Stimulated activated naive CD8-positive, alpha-beta T cell treated with anti-CD3 and anti-CD28 coated beads, Interleukin-15, Interleukin-2, amounts not matched to agents 100 ng/mL and 50 ng/mL, for 24 hours (primary cell): ENCODE results near the gene NTNG2.
"Not testable (repeated sequence)": the region's sequence is repeated elsewhere in the genome, so short reads cannot be mapped to it uniquely, and the experiment has no call there.

Experiments
- H3K27ac Mint-ChIP-seq: one replicate; pipeline ENCODE4 v1.8.0; 2021; ENCODE audit warnings: mild to moderate bottlenecking, mixed read lengths
- H3K27me3 Mint-ChIP-seq: one replicate; pipeline ENCODE4 v1.8.0; 2021; ENCODE audit warnings: mixed read lengths
- H3K36me3 Mint-ChIP-seq: one replicate; pipeline ENCODE4 v1.8.0; 2021; ENCODE audit warnings: low read depth, mixed read lengths
- H3K4me1 Mint-ChIP-seq: one replicate; pipeline ENCODE4 v1.8.0; 2021; ENCODE audit warnings: low read depth, mixed read lengths
- H3K4me3 Mint-ChIP-seq: one replicate; pipeline ENCODE4 v1.8.0; 2021; ENCODE audit warnings: mild to moderate bottlenecking, mixed read lengths
- H3K9me3 Mint-ChIP-seq: one replicate; pipeline ENCODE4 v1.8.0; 2021; ENCODE audit warnings: mixed read lengths

The NTNG2 gene, protein sequence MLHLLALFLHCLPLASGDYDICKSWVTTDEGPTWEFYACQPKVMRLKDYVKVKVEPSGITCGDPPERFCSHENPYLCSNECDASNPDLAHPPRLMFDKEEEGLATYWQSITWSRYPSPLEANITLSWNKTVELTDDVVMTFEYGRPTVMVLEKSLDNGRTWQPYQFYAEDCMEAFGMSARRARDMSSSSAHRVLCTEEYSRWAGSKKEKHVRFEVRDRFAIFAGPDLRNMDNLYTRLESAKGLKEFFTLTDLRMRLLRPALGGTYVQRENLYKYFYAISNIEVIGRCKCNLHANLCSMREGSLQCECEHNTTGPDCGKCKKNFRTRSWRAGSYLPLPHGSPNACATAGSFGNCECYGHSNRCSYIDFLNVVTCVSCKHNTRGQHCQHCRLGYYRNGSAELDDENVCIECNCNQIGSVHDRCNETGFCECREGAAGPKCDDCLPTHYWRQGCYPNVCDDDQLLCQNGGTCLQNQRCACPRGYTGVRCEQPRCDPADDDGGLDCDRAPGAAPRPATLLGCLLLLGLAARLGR

GRCh38 chr9:132161743-132162184, at the start of gene NTNG2:
Gene NTNG2 (plus strand): TSS chr9:132162058. CDS start chr9:132166832, 4,774 bp downstream.
- peaks cover 38% of the 10 kb centered on the region for H3K27me3 Mint-ChIP-seq

DNA sequence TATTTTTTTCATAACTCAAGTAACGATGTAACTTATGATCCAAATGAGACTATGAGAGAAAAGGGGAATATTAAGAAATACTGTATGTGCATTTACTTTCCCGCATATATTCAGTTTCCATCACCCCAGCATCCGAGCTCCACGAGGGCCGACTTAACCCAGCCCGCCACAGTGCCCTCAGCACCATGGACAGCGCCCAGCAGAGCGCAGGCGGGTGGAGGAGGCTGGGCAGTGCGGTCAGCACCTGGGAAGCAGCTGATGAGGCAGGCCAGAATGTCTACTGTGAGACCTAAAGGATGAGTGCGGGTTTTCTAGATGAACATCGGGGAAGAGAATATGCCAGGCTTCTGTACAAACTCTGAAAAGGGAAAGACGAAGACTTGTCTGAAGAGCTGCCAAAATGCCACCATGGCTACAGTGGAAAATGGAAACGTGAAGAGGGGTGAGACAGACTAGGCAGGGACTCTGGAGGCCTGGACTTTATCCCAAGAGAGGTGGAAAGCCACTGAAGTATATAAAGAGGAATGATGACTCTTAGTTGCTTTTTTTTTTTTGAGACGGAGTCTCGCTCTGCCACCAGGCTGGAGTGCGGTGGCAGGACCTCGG, 47.7 kb upstream of the NTNG2 start:
- Mint-ChIP-seq H3K36me3 (no peaks in the 10 kb centered on the region), H3K27ac (no peak overlapping the region), H3K9me3 (peaks cover 7% of the 10 kb centered on the region), H3K27me3 (peaks cover 69% of the 10 kb centered on the region), H3K4me3 (no peak overlapping the region), H3K4me1 (no peaks in the 10 kb centered on the region)

More at GRCh38 chr9:132161743-132162184, at the start of gene NTNG2:
- Mint-ChIP-seq H3K36me3 (no peaks in the 10 kb centered on the region), H3K4me3 (peak within 1 kb of the TSS; percentile 89), H3K27ac (peak within 1 kb of the TSS; percentile 80), H3K4me1 (peaks cover 9% of the 10 kb centered on the region), H3K9me3 (no peaks in the 10 kb centered on the region)

DNA sequence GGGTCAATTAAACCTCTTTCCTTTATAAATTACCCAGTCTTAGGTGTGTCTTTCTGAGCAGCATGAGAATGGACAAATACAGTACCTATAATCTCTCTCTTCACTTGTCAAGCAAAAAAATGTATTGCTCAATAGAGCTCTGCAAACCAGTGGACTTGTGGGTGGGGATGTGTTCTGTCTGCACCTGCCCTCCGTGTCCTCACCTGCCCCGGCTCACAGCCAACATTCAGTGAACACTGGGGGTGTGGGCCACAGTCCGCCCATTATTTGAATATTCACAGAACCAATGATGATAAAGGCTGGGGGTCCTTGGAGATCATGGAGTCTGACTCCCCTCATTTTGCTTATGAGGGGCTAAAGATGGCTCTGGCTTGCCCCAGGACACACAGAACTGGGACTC, 45.3 kb upstream of the NTNG2 start:
- peaks cover 7% of the 10 kb centered on the region for H3K9me3 Mint-ChIP-seq
- H3K27ac Mint-ChIP-seq: no peak overlapping the region
- peaks cover 76% of the 10 kb centered on the region for H3K27me3 Mint-ChIP-seq
- H3K4me1 Mint-ChIP-seq: no peaks in the 10 kb centered on the region
- no peaks in the 10 kb centered on the region for H3K36me3 Mint-ChIP-seq
- H3K4me3 Mint-ChIP-seq: no peak overlapping the region

- Mint-ChIP-seq H3K27ac (no peak overlapping the region), H3K9me3 (peaks cover 7% of the 10 kb centered on the region), H3K27me3 (peaks cover 74% of the 10 kb centered on the region), H3K4me3 (no peak overlapping the region), H3K36me3 (no peaks in the 10 kb centered on the region), H3K4me1 (no peaks in the 10 kb centered on the region)
These were observed 44.2 kb upstream of the NTNG2 start for GRCh38 chr9:132117694-132118093.

DNA sequence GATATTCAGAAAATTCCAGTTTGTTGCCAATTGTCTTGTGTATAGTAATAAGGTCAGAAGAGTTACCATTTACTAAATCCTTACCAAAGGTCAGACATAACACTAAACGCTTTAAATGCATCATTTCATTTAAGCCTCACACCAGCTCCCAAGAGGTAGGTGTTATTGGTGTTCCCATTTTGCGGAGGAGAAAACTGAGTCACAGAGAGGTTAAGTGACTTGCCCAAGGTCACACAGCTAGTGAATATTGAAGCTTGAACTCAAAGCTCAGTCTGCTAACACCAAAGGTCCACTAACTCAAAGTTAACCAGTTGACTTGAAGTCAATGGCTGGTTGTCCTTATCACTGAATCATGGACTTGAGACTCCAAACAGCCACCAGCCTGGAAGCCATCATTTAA, 40.8 kb upstream of the NTNG2 start:
- Mint-ChIP-seq H3K27me3 (peaks cover 86% of the 10 kb centered on the region), H3K9me3 (no peaks in the 10 kb centered on the region), H3K27ac (no peak overlapping the region), H3K4me3 (no peak overlapping the region), H3K4me1 (peaks cover 9% of the 10 kb centered on the region), H3K36me3 (no peaks in the 10 kb centered on the region)

- Mint-ChIP-seq H3K4me1 (peaks cover 24% of the 10 kb centered on the region), H3K9me3 (no peaks in the 10 kb centered on the region), H3K27ac (no peak overlapping the region), H3K36me3 (no peaks in the 10 kb centered on the region), H3K27me3 (peaks cover 83% of the 10 kb centered on the region), H3K4me3 (no peak overlapping the region)
These were observed 37.1 kb upstream of the NTNG2 start for GRCh38 chr9:132124800-132125199.

- Mint-ChIP-seq H3K4me1 (peaks cover 24% of the 10 kb centered on the region), H3K36me3 (no peaks in the 10 kb centered on the region), H3K27ac (no peak overlapping the region), H3K4me3 (no peak overlapping the region), H3K27me3 (peaks cover 84% of the 10 kb centered on the region), H3K9me3 (no peaks in the 10 kb centered on the region)
These were observed 36.5 kb upstream of the NTNG2 start for GRCh38 chr9:132125361-132125760.

- Mint-ChIP-seq H3K27ac (peak overlapping the region; percentile 43), H3K4me1 (peaks cover 24% of the 10 kb centered on the region), H3K9me3 (no peaks in the 10 kb centered on the region), H3K36me3 (no peaks in the 10 kb centered on the region), H3K4me3 (peak overlapping the region; percentile 46), H3K27me3 (peaks cover 85% of the 10 kb centered on the region)
These were observed 35.7 kb upstream of the NTNG2 start for GRCh38 chr9:132125944-132126679.

GRCh38 chr9:132126680-132127236, 35.1 kb upstream of the NTNG2 start:
- Mint-ChIP-seq H3K27me3 (peaks cover 87% of the 10 kb centered on the region), H3K36me3 (no peaks in the 10 kb centered on the region), H3K4me3 (peak overlapping the region; percentile 46), H3K27ac (no peak overlapping the region), H3K4me1 (peaks cover 24% of the 10 kb centered on the region), H3K9me3 (no peaks in the 10 kb centered on the region)

DNA sequence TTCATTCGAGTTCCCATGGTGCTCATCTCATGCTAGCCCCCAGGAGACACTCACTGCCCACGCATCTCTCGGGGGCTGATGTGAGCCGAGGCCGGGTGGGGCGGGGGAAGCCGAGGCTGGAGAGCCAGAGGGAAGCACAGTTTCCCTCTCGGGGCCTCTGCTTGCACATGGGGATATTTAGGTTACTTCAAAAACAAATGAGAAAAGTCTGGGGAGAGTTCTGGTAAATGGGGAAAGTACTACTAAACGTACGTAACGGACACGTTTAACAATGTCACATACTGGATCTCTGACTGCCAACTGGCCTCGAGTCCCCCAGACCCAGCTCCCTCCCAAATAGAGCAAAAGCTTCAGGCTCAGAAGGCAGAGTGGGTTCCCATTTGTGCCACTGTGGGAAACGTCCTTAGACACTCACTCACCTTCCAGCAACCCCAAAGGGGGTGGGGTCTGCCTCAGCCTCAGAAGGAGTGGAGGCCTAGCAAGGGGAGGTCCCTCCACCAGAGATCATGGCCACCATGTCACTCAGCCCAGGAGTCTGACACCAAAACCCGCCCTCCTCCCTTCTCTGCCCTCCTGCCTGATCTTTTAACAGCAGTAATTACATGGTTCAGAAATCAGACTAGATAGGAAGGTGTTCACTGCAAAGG, 33.8 kb upstream of the NTNG2 start:
- H3K4me1 Mint-ChIP-seq: peaks cover 24% of the 10 kb centered on the region
- H3K27ac Mint-ChIP-seq: no peak overlapping the region
- H3K36me3 Mint-ChIP-seq: no peaks in the 10 kb centered on the region
- H3K4me3 Mint-ChIP-seq: no peak overlapping the region
- peaks cover 86% of the 10 kb centered on the region for H3K27me3 Mint-ChIP-seq
- no peaks in the 10 kb centered on the region for H3K9me3 Mint-ChIP-seq

GRCh38 chr9:132129535-132129934, 32.3 kb upstream of the NTNG2 start:
- Mint-ChIP-seq H3K27me3 (peaks cover 78% of the 10 kb centered on the region), H3K36me3 (no peaks in the 10 kb centered on the region), H3K4me3 (no peak overlapping the region), H3K27ac (no peak overlapping the region), H3K9me3 (no peaks in the 10 kb centered on the region), H3K4me1 (peaks cover 24% of the 10 kb centered on the region)

DNA sequence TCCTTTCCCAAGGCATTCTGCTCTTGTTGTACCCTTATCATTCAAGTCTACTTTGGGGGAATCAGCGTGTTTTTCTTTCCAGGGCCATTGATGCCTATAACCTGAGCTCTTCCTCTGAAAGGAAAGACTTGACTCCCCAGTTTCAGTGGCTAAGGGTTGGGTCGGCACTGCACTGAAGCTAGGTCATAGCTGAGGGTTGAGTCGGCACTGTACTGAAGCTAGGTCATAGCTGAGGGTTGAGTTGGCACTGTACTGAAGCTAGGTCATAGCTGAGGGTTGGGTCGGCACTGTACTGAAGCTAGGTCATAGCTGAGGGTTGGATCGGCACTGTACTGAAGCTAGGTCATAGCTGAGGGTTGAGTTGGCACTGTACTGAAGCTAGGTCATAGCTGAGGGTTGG, 27.8 kb upstream of the NTNG2 start:
- H3K9me3 Mint-ChIP-seq, H3K4me1 Mint-ChIP-seq, H3K27ac Mint-ChIP-seq, H3K36me3 Mint-ChIP-seq, H3K4me3 Mint-ChIP-seq: not testable (repeated sequence)
- H3K27me3 Mint-ChIP-seq: peaks cover 69% of the 10 kb centered on the region

DNA sequence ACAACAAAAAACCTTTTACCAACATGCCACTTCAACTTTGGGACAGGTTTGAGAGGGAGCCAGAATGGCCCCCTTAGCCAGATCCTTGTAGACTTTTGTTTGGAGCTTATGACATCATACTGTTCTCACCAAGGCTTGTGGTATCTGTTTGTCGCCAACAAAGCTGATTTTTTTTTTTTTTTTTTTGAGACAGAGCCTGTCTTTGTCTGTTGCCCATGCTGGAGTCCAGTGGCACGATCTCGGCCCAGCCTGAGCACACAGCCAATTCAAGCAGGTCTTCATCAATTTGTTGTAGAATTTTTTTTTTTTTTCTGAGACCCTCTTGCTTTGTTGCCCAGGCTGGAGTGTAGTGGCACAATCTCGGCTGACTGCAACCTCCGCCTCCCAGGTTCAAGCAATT, 26.4 kb upstream of the NTNG2 start:
- H3K4me1 Mint-ChIP-seq: no peaks in the 10 kb centered on the region

DNA sequence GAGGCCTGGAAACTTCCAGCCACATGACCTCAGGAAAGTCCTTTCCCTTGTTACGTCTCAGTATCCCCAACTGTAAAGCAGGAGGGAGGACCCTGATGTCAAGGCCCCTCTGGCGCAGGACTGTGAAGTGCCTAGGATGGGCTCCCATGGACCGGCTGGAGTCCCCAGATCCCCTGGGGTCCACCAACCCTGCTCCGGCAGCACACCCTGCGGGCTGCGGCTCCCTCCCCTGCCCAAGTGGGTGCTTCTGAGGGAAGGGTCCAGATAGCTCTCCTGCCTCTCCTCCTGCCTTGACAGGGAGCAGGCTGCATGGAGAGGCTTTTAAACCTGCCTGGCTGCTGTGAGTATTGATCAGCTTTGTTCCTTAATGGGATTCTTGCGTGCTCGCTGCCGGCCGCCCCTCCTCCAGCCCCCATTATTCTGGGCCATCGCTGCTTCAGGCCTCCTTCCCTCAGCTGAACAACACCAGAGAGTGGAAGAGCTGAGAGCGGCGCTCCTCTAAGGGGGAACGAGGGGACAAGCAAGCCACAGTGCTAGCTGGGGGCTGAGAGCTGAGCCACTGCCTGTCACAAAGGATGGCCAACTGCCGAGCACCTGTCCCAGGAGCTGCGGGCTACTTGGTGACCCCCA, 25.6 kb upstream of the NTNG2 start:
- H3K4me3 Mint-ChIP-seq: no peak overlapping the region
- H3K27ac Mint-ChIP-seq: no peak overlapping the region
- H3K4me1 Mint-ChIP-seq: peaks cover 2% of the 10 kb centered on the region
- H3K36me3 Mint-ChIP-seq: no peaks in the 10 kb centered on the region
- H3K9me3 Mint-ChIP-seq: no peaks in the 10 kb centered on the region
- H3K27me3 Mint-ChIP-seq: peaks cover 65% of the 10 kb centered on the region

More for the DNA sequence above, 26.4 kb upstream of the NTNG2 start:
- Mint-ChIP-seq H3K27ac (no peak overlapping the region), H3K36me3 (no peaks in the 10 kb centered on the region), H3K4me3 (no peak overlapping the region), H3K27me3 (peaks cover 65% of the 10 kb centered on the region), H3K9me3 (no peaks in the 10 kb centered on the region)
